ENCODE measurements around the gene GALNTL6.

The GALNTL6 gene

DNA sequence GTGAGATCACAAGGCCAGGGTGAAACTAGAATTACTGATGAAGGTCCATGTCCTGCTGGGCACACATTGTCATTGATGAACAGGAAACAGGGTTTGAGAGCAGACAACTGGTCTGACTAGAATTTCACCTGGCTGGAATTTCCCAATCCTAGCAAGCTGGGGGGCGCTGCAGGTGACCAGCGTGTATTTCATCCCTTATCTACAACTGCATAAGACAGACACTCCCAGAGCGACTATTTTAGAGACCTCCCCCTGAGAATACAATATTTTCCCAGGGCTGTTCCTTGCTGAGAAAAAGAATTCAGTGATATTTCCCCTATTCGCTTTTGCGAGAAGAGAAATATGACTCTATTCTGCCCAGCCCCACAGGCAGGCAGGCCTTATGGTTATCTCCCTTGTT, 922.8 kb downstream of the GALNTL6 start:
- Histone ChIP-seq H3K36me3 (ENCODE audit: insufficient read depth, low read length) (no peaks in the 10 kb centered on the region), H3K9me3 (ENCODE audit: insufficient read depth, low read depth, low read length) (no peaks in the 10 kb centered on the region), H3K4me2 (ENCODE audit: low read depth, low read length, poor library complexity, severe bottlenecking) (no peak overlapping the region), H3K27me3 (ENCODE audit: insufficient read depth, low read length, poor library complexity, severe bottlenecking) (no peaks in the 10 kb centered on the region), H2AFZ (ENCODE audit: low read length) (no peak overlapping the region), H3K9me2 (replicated peaks; ENCODE audit: low read depth, low read length) (no peaks in the 10 kb centered on the region), H3K79me2 (ENCODE audit: insufficient read depth, low read length) (no peaks in the 10 kb centered on the region), H3K4me1 (ENCODE audit: insufficient read depth, low read length, poor library complexity, severe bottlenecking) (no peaks in the 10 kb centered on the region), H4K20me1 (ENCODE audit: insufficient read depth, low read length, poor library complexity, severe bottlenecking) (no peaks in the 10 kb centered on the region), H3K4me3 (ENCODE audit: low read length, poor library complexity, severe bottlenecking) (no peak overlapping the region), H3K9ac (ENCODE audit: low read depth, low read length, poor library complexity, severe bottlenecking) (no peak overlapping the region), H3F3A (ENCODE audit: low read depth) (no peaks in the 10 kb centered on the region)
- TF ChIP-seq EZH2phosphoT487 (IDR thresholded peaks at IDR 0.05; ENCODE audit: borderline replicate concordance) = no peak
- TF ChIP-seq, protein P1, sequence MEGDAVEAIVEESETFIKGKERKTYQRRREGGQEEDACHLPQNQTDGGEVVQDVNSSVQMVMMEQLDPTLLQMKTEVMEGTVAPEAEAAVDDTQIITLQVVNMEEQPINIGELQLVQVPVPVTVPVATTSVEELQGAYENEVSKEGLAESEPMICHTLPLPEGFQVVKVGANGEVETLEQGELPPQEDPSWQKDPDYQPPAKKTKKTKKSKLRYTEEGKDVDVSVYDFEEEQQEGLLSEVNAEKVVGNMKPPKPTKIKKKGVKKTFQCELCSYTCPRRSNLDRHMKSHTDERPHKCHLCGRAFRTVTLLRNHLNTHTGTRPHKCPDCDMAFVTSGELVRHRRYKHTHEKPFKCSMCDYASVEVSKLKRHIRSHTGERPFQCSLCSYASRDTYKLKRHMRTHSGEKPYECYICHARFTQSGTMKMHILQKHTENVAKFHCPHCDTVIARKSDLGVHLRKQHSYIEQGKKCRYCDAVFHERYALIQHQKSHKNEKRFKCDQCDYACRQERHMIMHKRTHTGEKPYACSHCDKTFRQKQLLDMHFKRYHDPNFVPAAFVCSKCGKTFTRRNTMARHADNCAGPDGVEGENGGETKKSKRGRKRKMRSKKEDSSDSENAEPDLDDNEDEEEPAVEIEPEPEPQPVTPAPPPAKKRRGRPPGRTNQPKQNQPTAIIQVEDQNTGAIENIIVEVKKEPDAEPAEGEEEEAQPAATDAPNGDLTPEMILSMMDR (conservative IDR thresholded peaks at IDR 0.05; ENCODE audit: low read length) = no peak

DNA sequence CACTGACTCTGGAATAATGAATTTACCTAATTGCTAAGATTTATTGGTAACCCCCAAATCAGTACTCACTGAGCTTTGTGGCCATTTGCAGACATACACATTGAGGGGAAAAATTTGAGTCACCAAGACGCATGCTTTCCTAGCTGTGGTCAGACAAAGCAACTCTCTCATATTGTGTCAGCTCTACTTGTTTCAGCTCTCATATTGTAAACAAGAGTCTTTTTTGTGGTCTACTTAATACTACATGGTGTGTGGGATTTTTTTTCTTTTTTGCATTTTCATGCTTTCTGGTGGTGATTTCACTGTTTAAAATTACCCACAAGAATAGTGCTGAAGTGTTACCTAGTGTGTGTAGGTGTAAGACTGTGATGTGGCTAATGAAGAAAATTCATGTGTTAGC, 927.2 kb downstream of the GALNTL6 start:
- no peaks in the 10 kb centered on the region for H3K9me2 ChIP-seq (replicated peaks; ENCODE audit: low read depth, low read length)
- no peaks in the 10 kb centered on the region for H3K9me3 ChIP-seq (ENCODE audit: insufficient read depth, low read depth, low read length)
- no peaks in the 10 kb centered on the region for H3K27me3 ChIP-seq (ENCODE audit: insufficient read depth, low read length, poor library complexity, severe bottlenecking)
- H3K4me2 ChIP-seq (ENCODE audit: low read depth, low read length, poor library complexity, severe bottlenecking) = no peak overlapping the region
- H3K9ac ChIP-seq (ENCODE audit: low read depth, low read length, poor library complexity, severe bottlenecking) = no peak overlapping the region
- no peaks in the 10 kb centered on the region for H3F3A ChIP-seq (ENCODE audit: low read depth)
- H2AFZ ChIP-seq (ENCODE audit: low read length) = no peak overlapping the region
- no peak overlapping the region for H3K4me3 ChIP-seq (ENCODE audit: low read length, poor library complexity, severe bottlenecking)
- TF ChIP-seq, protein P1 (conservative IDR thresholded peaks at IDR 0.05; ENCODE audit: low read length) = no peak
- no peak for TF ChIP-seq EZH2phosphoT487 (IDR thresholded peaks at IDR 0.05; ENCODE audit: borderline replicate concordance)
- H4K20me1 ChIP-seq (ENCODE audit: insufficient read depth, low read length, poor library complexity, severe bottlenecking) = no peaks in the 10 kb centered on the region
- no peaks in the 10 kb centered on the region for H3K4me1 ChIP-seq (ENCODE audit: insufficient read depth, low read length, poor library complexity, severe bottlenecking)
- H3K79me2 ChIP-seq (ENCODE audit: insufficient read depth, low read length) = no peaks in the 10 kb centered on the region
- H3K36me3 ChIP-seq (ENCODE audit: insufficient read depth, low read length) = no peaks in the 10 kb centered on the region

DNA sequence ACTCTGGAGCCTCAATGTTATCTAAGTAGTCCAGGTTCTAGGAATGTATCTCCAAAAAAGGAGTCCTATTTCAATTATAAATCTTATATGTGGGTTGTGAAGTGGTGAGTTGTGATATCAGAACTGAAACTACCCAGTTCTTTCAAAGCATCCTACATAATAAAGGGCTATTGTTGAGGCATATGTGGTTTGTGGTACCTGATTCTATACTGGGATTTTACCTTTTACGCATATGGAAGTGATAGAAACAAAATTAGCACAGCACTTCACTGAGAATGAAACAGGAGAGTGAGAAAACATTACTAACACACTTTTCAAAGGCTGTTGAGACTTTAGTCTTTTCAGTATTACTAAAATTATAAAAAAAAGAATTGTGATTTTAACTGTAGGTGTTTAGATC, 937.7 kb downstream of the GALNTL6 start:
- no peaks in the 10 kb centered on the region for H3K9me2 ChIP-seq (replicated peaks; ENCODE audit: low read depth, low read length)
- no peaks in the 10 kb centered on the region for H3K4me1 ChIP-seq (ENCODE audit: insufficient read depth, low read length, poor library complexity, severe bottlenecking)
- no peak overlapping the region for H2AFZ ChIP-seq (ENCODE audit: low read length)
- no peak overlapping the region for H3K4me2 ChIP-seq (ENCODE audit: low read depth, low read length, poor library complexity, severe bottlenecking)
- H3K9me3 ChIP-seq (ENCODE audit: insufficient read depth, low read depth, low read length) = no peaks in the 10 kb centered on the region
- no peaks in the 10 kb centered on the region for H3K79me2 ChIP-seq (ENCODE audit: insufficient read depth, low read length)
- H3F3A ChIP-seq (ENCODE audit: low read depth) = no peaks in the 10 kb centered on the region
- no peaks in the 10 kb centered on the region for H3K27me3 ChIP-seq (ENCODE audit: insufficient read depth, low read length, poor library complexity, severe bottlenecking)
- H4K20me1 ChIP-seq (ENCODE audit: insufficient read depth, low read length, poor library complexity, severe bottlenecking) = no peaks in the 10 kb centered on the region
- TF ChIP-seq, protein P1 (conservative IDR thresholded peaks at IDR 0.05; ENCODE audit: low read length) = no peak
- no peak for TF ChIP-seq EZH2phosphoT487 (IDR thresholded peaks at IDR 0.05; ENCODE audit: borderline replicate concordance)
- H3K36me3 ChIP-seq (ENCODE audit: insufficient read depth, low read length) = no peaks in the 10 kb centered on the region
- H3K4me3 ChIP-seq (ENCODE audit: low read length, poor library complexity, severe bottlenecking) = no peak overlapping the region
- H3K9ac ChIP-seq (ENCODE audit: low read depth, low read length, poor library complexity, severe bottlenecking) = no peak overlapping the region
